DOHH2 (cell line): ENCODE measurements around the gene MED10.

ENCODE experiments used
- H3F3A ChIP-seq: fragments of 200-600 bp; sonication (generic), shearing (Covaris generic); 2 replicates; pipeline ENCODE4 v1.6.0; 2016; ENCODE audit warnings: antibody characterized with exemption, mild to moderate bottlenecking; ENCODE audit not compliant: control insufficient read depth, insufficient read depth
- H3K27ac ChIP-seq: fragments of 200-600 bp; sonication (generic); 2 replicates; pipeline ENCODE4 v1.5.1; 2014; ENCODE audit warnings: low read depth, mild to moderate bottlenecking, low read length, moderate library complexity
- H3K27me3 ChIP-seq: fragments of 200-600 bp; sonication (generic); 2 replicates; pipeline ENCODE4 v1.6.1; 2014; ENCODE audit warnings: mild to moderate bottlenecking, low read length, mixed read lengths; ENCODE audit not compliant: control insufficient read depth
- H3K36me3 ChIP-seq: fragments of 200-600 bp; sonication (generic); 2 replicates; pipeline ENCODE4 v1.6.1; 2014; ENCODE audit warnings: mild to moderate bottlenecking, low read length, moderate library complexity, mixed read lengths; ENCODE audit not compliant: control insufficient read depth
- H3K4me1 ChIP-seq: fragments of 200-600 bp; sonication (generic); 2 replicates; pipeline ENCODE4 v1.6.1; 2014; ENCODE audit warnings: mild to moderate bottlenecking, low read length, mixed read lengths; ENCODE audit not compliant: control insufficient read depth
- H3K4me2 ChIP-seq: fragments of 200-600 bp; sonication (generic); 2 replicates; pipeline ENCODE4 v1.6.0; 2014; ENCODE audit warnings: mild to moderate bottlenecking, low read length, moderate library complexity
- H3K4me3 ChIP-seq: fragments of 200-600 bp; sonication (generic); 2 replicates; pipeline ENCODE4 v1.5.1; 2014; ENCODE audit warnings: mild to moderate bottlenecking, low read length, mixed read lengths
- H3K79me2 ChIP-seq: fragments of 200-600 bp; sonication (generic); 2 replicates; pipeline ENCODE4 v1.6.1; 2014; ENCODE audit warnings: mild to moderate bottlenecking, low read length, mixed read lengths; ENCODE audit not compliant: control insufficient read depth
- H3K9me2 ChIP-seq: fragments of 200-600 bp; sonication (generic); replicated peaks from 2 replicates; pipeline ENCODE4 v1.6.1; 2014; ENCODE audit warnings: mild to moderate bottlenecking, low read length, mixed read lengths; ENCODE audit not compliant: control insufficient read depth
- H3K9me3 ChIP-seq: fragments of 200-600 bp; sonication (generic); 2 replicates; pipeline ENCODE4 v1.6.1; 2014; ENCODE audit warnings: antibody characterized with exemption, low read length, mixed read lengths; ENCODE audit not compliant: control insufficient read depth, insufficient read depth
- H4K20me1 ChIP-seq: fragments of 200-600 bp; sonication (generic); 2 replicates; pipeline ENCODE4 v1.6.0; 2014; ENCODE audit warnings: low read depth, mild to moderate bottlenecking, antibody characterized with exemption, low read length, moderate library complexity; ENCODE audit not compliant: control insufficient read depth, insufficient read depth
- CTCF ChIP-seq: fragments of 200-600 bp; sonication (generic); IDR thresholded peaks from one replicate; pipeline ENCODE4 v1.5.1; 2014; ENCODE audit warnings: antibody characterized with exemption, mild to moderate bottlenecking, low read depth, low read length; ENCODE audit not compliant: poor library complexity, severe bottlenecking
- EZH2phosphoT487 ChIP-seq: fragments of 200-600 bp; sonication (generic); IDR thresholded peaks from 2 replicates; pipeline ENCODE4 v1.6.1; 2017; ENCODE audit warnings: borderline replicate concordance, mild to moderate bottlenecking, antibody characterized with exemption, low read length, moderate library complexity, mixed read lengths

The MED10 gene

GRCh38 chr5:6328173-6328572 lies 50.2 kb downstream of the MED10 start:
- H3K27me3 ChIP-seq, result no peaks in the 10 kb centered on the region
- H3K4me2 ChIP-seq, result no peak overlapping the region
- no peaks in the 10 kb centered on the region for H4K20me1 ChIP-seq
- H3K4me1 ChIP-seq, result no peaks in the 10 kb centered on the region
- H3K36me3 ChIP-seq, result no peaks in the 10 kb centered on the region
- no peak overlapping the region for H3K27ac ChIP-seq
- TF ChIP-seq EZH2phosphoT487, result no peak
- TF ChIP-seq CTCF, result no peak
- H3K9me2 ChIP-seq, result no peaks in the 10 kb centered on the region
- H3F3A ChIP-seq, result no peaks in the 10 kb centered on the region
- no peak overlapping the region for H3K4me3 ChIP-seq
- no peaks in the 10 kb centered on the region for H3K9me3 ChIP-seq
- no peaks in the 10 kb centered on the region for H3K79me2 ChIP-seq

- H3K9me2 ChIP-seq, result no peaks in the 10 kb centered on the region
- no peaks in the 10 kb centered on the region for H3K4me1 ChIP-seq
- H4K20me1 ChIP-seq, result no peaks in the 10 kb centered on the region
- H3F3A ChIP-seq, result no peaks in the 10 kb centered on the region
- no peak overlapping the region for H3K27ac ChIP-seq
- H3K27me3 ChIP-seq, result no peaks in the 10 kb centered on the region
- H3K9me3 ChIP-seq, result no peaks in the 10 kb centered on the region
- no peaks in the 10 kb centered on the region for H3K36me3 ChIP-seq
- no peak overlapping the region for H3K4me2 ChIP-seq
- H3K4me3 ChIP-seq, result no peak overlapping the region
- no peaks in the 10 kb centered on the region for H3K79me2 ChIP-seq
- no peak for TF ChIP-seq CTCF
- no peak for TF ChIP-seq EZH2phosphoT487
Measured at GRCh38 chr5:6326776-6327175, 51.6 kb downstream of the MED10 start.

GRCh38 chr5:6322163-6322713 lies 56.1 kb downstream of the MED10 start:
- Histone ChIP-seq H3K4me3 (no peak overlapping the region), H3K27me3 (no peaks in the 10 kb centered on the region), H4K20me1 (no peaks in the 10 kb centered on the region), H3K9me3 (no peaks in the 10 kb centered on the region), H3K79me2 (no peaks in the 10 kb centered on the region), H3K4me1 (no peaks in the 10 kb centered on the region), H3K9me2 (no peaks in the 10 kb centered on the region), H3K4me2 (no peak overlapping the region), H3K36me3 (no peaks in the 10 kb centered on the region), H3K27ac (no peak overlapping the region), H3F3A (no peaks in the 10 kb centered on the region)
- TF ChIP-seq CTCF (no peak), EZH2phosphoT487 (no peak)
